SK-N-SH treated with all-trans-retinoic acid at 6 μM for 48 hours (cell line): ENCODE results near the gene PLA2G4A.

Experiments
- OSR1 ChIP-seq: fragments of 250-450 bp; sonication (Bioruptor Pico); IDR thresholded peaks from 2 replicates; pipeline ENCODE4 v1.8.0; 2022; ENCODE audit warnings: moderate library complexity, mild to moderate bottlenecking, inconsistent platforms
- PATZ1 ChIP-seq: fragments of 250-450 bp; sonication (Bioruptor Pico); IDR thresholded peaks from 2 replicates; pipeline ENCODE4 v1.8.0; 2020; ENCODE audit warnings: mild to moderate bottlenecking, moderate library complexity, borderline replicate concordance
- PPARA ChIP-seq: fragments of 250-450 bp; sonication (Bioruptor Pico); IDR thresholded peaks from 2 replicates; pipeline ENCODE4 v1.5.0; 2020; ENCODE audit warnings: mild to moderate bottlenecking, borderline replicate concordance
- ZFP3 ChIP-seq: fragments of 250-450 bp; sonication (Bioruptor Pico); IDR thresholded peaks from 2 replicates; pipeline ENCODE4 v1.5.0; 2020; ENCODE audit warnings: mild to moderate bottlenecking, moderate library complexity
- ZNF8 ChIP-seq: fragments of 450-650 bp; formaldehyde crosslinking; IDR thresholded peaks from 2 replicates; pipeline ENCODE4 v1.5.0; 2020; ENCODE audit warnings: mild to moderate bottlenecking, moderate library complexity
- TF ChIP-seq, protein P1 (sequence below): fragments of 250-450 bp; sonication (Bioruptor Pico); IDR thresholded peaks from 2 replicates; pipeline ENCODE4 v1.5.1; 2021; ENCODE audit warnings: mild to moderate bottlenecking, moderate library complexity

DNA sequence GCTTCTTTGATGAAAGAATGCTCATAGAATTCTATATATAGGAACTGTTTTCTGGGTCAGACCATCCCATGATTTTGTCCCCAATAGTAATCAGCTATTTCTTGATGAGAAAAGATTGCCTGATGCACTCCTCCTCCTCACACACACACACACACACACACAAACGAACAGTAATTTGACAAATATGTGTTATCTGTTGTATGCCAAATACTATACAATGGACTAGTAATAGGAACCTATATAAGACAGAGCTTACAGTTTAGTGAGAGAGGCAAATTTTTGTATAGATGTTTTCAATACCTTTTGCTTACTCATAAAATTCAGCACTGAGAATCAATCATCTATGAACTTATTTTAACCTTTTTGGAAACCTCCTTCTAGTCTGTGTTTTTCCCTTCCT lies 76.8 kb downstream of the PLA2G4A start:
- TF ChIP-seq PATZ1 (no peak), ZNF8 (CRISPR knock-in tag) (no peak), PPARA (no peak), OSR1 (CRISPR knock-in tag) (no peak), ZFP3 (CRISPR knock-in tag) (no peak)
- TF ChIP-seq, protein P1, sequence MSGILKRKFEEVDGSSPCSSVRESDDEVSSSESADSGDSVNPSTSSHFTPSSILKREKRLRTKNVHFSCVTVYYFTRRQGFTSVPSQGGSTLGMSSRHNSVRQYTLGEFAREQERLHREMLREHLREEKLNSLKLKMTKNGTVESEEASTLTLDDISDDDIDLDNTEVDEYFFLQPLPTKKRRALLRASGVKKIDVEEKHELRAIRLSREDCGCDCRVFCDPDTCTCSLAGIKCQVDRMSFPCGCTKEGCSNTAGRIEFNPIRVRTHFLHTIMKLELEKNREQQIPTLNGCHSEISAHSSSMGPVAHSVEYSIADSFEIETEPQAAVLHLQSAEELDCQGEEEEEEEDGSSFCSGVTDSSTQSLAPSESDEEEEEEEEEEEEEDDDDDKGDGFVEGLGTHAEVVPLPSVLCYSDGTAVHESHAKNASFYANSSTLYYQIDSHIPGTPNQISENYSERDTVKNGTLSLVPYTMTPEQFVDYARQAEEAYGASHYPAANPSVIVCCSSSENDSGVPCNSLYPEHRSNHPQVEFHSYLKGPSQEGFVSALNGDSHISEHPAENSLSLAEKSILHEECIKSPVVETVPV (CRISPR knock-in tag) = no peak
